PC-3 (cell line): ENCODE results near the gene PDZD2. TPM values are rescaled to one million over a fixed set of nuclear protein-coding genes. Genes with fewer than 3 reads are reported as not detected.

ENCODE experiments used
- ATAC-seq: fragments of 200-7000 bp; cut with Tn5 transposase; 2 replicates; pipeline ENCODE4 v1.9.1; 2020; ENCODE audit warnings: mild to moderate bottlenecking, moderate library complexity
- BruUV-seq: library from RNA; stranded (reverse); fragments of 400-500 nt; replicated peaks from 2 replicates; lab custom pipeline; 2021; lab: Mats Ljungman, UMichigan
- CTCF ChIA-PET: fragments of 300-600 bp; sonication (Branson Sonifier 250); formaldehyde crosslinking; loops from one replicate; lab custom pipeline; 2022; ENCODE audit warnings: antibody characterized with exemption; lab: Charles Lee
- POLR2A ChIA-PET: fragments of 300-600 bp; sonication (Branson Sonifier 250); formaldehyde crosslinking; loops from one replicate; lab custom pipeline; 2022; ENCODE audit warnings: antibody characterized with exemption; ENCODE audit not compliant: unreplicated experiment; lab: Charles Lee
- DNase-seq: peaks from one replicate; pipeline ENCODE4 v3.0.0-alpha.2; 2015
- H2AFZ ChIP-seq: fragments of 300-600 bp; sonication (generic); 2 replicates; pipeline ENCODE4 v1.6.0; 2016; ENCODE audit warnings: antibody characterized with exemption, low read length
- H3F3A ChIP-seq: fragments of 300-600 bp; sonication (generic); one replicate; pipeline ENCODE4 v1.6.0; 2017; ENCODE audit warnings: antibody characterized with exemption, low read length, control low read depth, mild to moderate bottlenecking; ENCODE audit not compliant: unreplicated experiment
- H3K27ac ChIP-seq: fragments of 300-600 bp; sonication (generic); 2 replicates; pipeline ENCODE4 v1.5.1; 2016; ENCODE audit warnings: mild to moderate bottlenecking, low read length
- H3K27me3 ChIP-seq: fragments of 300-600 bp; sonication (generic); 2 replicates; pipeline ENCODE4 v1.6.1; 2016; ENCODE audit warnings: low read length, mixed read lengths
- H3K36me3 ChIP-seq: fragments of 300-600 bp; sonication (generic); 2 replicates; pipeline ENCODE4 v1.6.1; 2016; ENCODE audit warnings: low read depth, mixed run types, low read length, mixed read lengths
- H3K4me1 ChIP-seq: fragments of 300-600 bp; sonication (generic); 2 replicates; pipeline ENCODE4 v1.5.1; 2016; ENCODE audit warnings: low read length; ENCODE audit not compliant: insufficient read depth
- H3K4me2 ChIP-seq: fragments of 300-600 bp; sonication (generic); 2 replicates; pipeline ENCODE4 v1.6.0; 2016; ENCODE audit warnings: low read length
- H3K4me3 ChIP-seq: fragments of 300-600 bp; sonication (generic); 2 replicates; pipeline ENCODE4 v1.5.1; 2016; ENCODE audit warnings: mild to moderate bottlenecking, low read length, mixed read lengths
- H3K79me2 ChIP-seq: fragments of 300-600 bp; sonication (generic); 2 replicates; pipeline ENCODE4 v1.6.1; 2017; ENCODE audit warnings: low read length, mixed read lengths
- H3K9ac ChIP-seq: fragments of 300-600 bp; sonication (generic); 2 replicates; pipeline ENCODE4 v1.6.0; 2016; ENCODE audit warnings: mild to moderate bottlenecking, low read length
- H3K9me2 ChIP-seq: fragments of 300-600 bp; sonication (generic); replicated peaks from 2 replicates; pipeline ENCODE4 v1.6.1; 2016; ENCODE audit warnings: mixed run types, low read length, mixed read lengths
- H3K9me3 ChIP-seq: fragments of 300-600 bp; sonication (generic); 2 replicates; pipeline ENCODE4 v1.6.1; 2016; ENCODE audit warnings: low read length, mixed read lengths
- H4K20me1 ChIP-seq: fragments of 300-600 bp; sonication (generic); 2 replicates; pipeline ENCODE4 v1.6.1; 2016; ENCODE audit warnings: low read length, mixed read lengths
- CTCF ChIP-seq: fragments of 300-600 bp; sonication (generic); conservative IDR thresholded peaks from 2 replicates; pipeline ENCODE4 v1.5.1; 2017; ENCODE audit warnings: antibody characterized with exemption, low read depth, mild to moderate bottlenecking, low read length
- EZH2 ChIP-seq: fragments of 300-600 bp; sonication (generic); IDR thresholded peaks from one replicate; pipeline ENCODE4 v1.6.1; 2017; ENCODE audit warnings: antibody characterized with exemption, mild to moderate bottlenecking, low read length; ENCODE audit not compliant: unreplicated experiment
- EZH2phosphoT487 ChIP-seq: fragments of 300-600 bp; sonication (generic); IDR thresholded peaks from 2 replicates; pipeline ENCODE4 v1.6.1; 2018; ENCODE audit warnings: mild to moderate bottlenecking, antibody characterized with exemption, low read length, borderline replicate concordance
- intact Hi-C: fragments of 100-400 bp; cut with micrococcal nuclease; formaldehyde crosslinking; loops from 2 replicates; pipeline ENCODE4 v1.9.0; 2023
- total RNA-seq: library from RNA; depleted of rRNA; stranded (reverse); fragments of >200 nt; gene quantifications from 2 replicates; pipeline ENCODE4 v1.2.3, GENCODE V29; 2014

Gene PDZD2
- total RNA-seq, 1 experiment from 2014 or later: 2.0 TPM

DNA sequence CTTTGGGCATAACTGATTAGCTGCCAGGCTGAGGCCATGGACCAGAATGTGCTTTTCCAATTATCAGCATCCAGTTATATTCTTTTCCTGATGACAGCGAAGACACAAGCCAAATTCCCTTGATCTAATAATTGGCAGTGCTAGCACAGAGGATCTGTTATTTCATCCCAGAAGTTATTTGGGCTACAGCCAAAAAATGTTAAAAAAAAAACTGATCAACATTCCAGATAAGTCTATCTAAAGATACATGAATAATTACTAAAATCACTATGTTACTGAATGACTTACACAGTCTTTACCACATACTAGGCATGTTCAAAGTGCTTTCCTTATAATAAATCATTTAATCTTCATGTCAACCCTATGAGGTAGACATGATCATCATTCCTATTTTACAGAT, 13.5 kb upstream of the PDZD2 start:
- H3K4me1 ChIP-seq: peaks cover 6% of the 10 kb centered on the region
- TF ChIP-seq EZH2 (no peak), EZH2phosphoT487 (no peak), CTCF (no peak)
- DNase-seq (no peak), ATAC-seq (no peak)
- H4K20me1 ChIP-seq: no peaks in the 10 kb centered on the region
- BruUV-seq: no TSS peak
- no peak overlapping the region for H3K27ac ChIP-seq
- intact Hi-C loops: no loop called here
- no peak overlapping the region for H3K9ac ChIP-seq
- no peaks in the 10 kb centered on the region for H3K79me2 ChIP-seq
- no peaks in the 10 kb centered on the region for H3K36me3 ChIP-seq
- H3K4me3 ChIP-seq: no peak overlapping the region
- no peak overlapping the region for H3K4me2 ChIP-seq
- POLR2A ChIA-PET: no interaction called here
- H3K27me3 ChIP-seq: peaks cover 9% of the 10 kb centered on the region; the same call in 1 of the 2 replicates
- H3K9me3 ChIP-seq: no peaks in the 10 kb centered on the region
- H3K9me2 ChIP-seq: no peaks in the 10 kb centered on the region
- H2AFZ ChIP-seq: no peak overlapping the region
- no peaks in the 10 kb centered on the region for H3F3A ChIP-seq
- CTCF ChIA-PET: no interaction called here

GRCh38 chr5:31626156-31626555, 12.8 kb upstream of the PDZD2 start:
- Histone ChIP-seq H3K27me3 (peaks cover 10% of the 10 kb centered on the region; the same call in 1 of the 2 replicates), H3K27ac (no peak overlapping the region), H3K36me3 (no peaks in the 10 kb centered on the region), H3K4me1 (peaks cover 6% of the 10 kb centered on the region), H3K9me2 (no peaks in the 10 kb centered on the region), H4K20me1 (no peaks in the 10 kb centered on the region), H3F3A (no peaks in the 10 kb centered on the region), H3K9ac (no peak overlapping the region), H2AFZ (no peak overlapping the region), H3K4me3 (no peak overlapping the region), H3K9me3 (no peaks in the 10 kb centered on the region), H3K4me2 (peak overlapping the region; percentile 11; the same call in 1 of the 2 replicates), H3K79me2 (no peaks in the 10 kb centered on the region)
- ChIA-PET POLR2A (no interaction called here), CTCF (no interaction called here)
- peak; percentile 76 for DNase-seq
- intact Hi-C loops: no loop called here
- no TSS peak for BruUV-seq
- ATAC-seq: peak; percentile 62
- TF ChIP-seq CTCF (no peak), EZH2phosphoT487 (no peak), EZH2 (no peak)

- H3K4me1 ChIP-seq: peaks cover 6% of the 10 kb centered on the region
- H3K9ac ChIP-seq: no peak overlapping the region
- H4K20me1 ChIP-seq: no peaks in the 10 kb centered on the region
- TF ChIP-seq EZH2: no peak
- no peak for TF ChIP-seq EZH2phosphoT487
- TF ChIP-seq CTCF: no peak
- no peaks in the 10 kb centered on the region for H3K36me3 ChIP-seq
- ATAC-seq (peak; percentile 68), DNase-seq (peak; percentile 30)
- intact Hi-C loops: no loop called here
- H3K27ac ChIP-seq: no peak overlapping the region
- no peaks in the 10 kb centered on the region for H3K79me2 ChIP-seq
- H3K9me2 ChIP-seq: no peaks in the 10 kb centered on the region
- H3K9me3 ChIP-seq: no peaks in the 10 kb centered on the region
- H3K4me2 ChIP-seq: no peak overlapping the region
- no peak overlapping the region for H3K4me3 ChIP-seq
- no peak overlapping the region for H2AFZ ChIP-seq
- no TSS peak for BruUV-seq
- H3K27me3 ChIP-seq: peaks cover 10% of the 10 kb centered on the region; the same call in 1 of the 2 replicates
- no peaks in the 10 kb centered on the region for H3F3A ChIP-seq
- ChIA-PET POLR2A (no interaction called here), CTCF (no interaction called here)
Measured at GRCh38 chr5:31626604-31627234, 12.2 kb upstream of the PDZD2 start.
